ENCODE results near the gene FANCE.
"Not testable (repeated sequence)": the region's sequence is repeated elsewhere in the genome, so short reads cannot be mapped to it uniquely, and the experiment has no call there.

Gene FANCE

DNA sequence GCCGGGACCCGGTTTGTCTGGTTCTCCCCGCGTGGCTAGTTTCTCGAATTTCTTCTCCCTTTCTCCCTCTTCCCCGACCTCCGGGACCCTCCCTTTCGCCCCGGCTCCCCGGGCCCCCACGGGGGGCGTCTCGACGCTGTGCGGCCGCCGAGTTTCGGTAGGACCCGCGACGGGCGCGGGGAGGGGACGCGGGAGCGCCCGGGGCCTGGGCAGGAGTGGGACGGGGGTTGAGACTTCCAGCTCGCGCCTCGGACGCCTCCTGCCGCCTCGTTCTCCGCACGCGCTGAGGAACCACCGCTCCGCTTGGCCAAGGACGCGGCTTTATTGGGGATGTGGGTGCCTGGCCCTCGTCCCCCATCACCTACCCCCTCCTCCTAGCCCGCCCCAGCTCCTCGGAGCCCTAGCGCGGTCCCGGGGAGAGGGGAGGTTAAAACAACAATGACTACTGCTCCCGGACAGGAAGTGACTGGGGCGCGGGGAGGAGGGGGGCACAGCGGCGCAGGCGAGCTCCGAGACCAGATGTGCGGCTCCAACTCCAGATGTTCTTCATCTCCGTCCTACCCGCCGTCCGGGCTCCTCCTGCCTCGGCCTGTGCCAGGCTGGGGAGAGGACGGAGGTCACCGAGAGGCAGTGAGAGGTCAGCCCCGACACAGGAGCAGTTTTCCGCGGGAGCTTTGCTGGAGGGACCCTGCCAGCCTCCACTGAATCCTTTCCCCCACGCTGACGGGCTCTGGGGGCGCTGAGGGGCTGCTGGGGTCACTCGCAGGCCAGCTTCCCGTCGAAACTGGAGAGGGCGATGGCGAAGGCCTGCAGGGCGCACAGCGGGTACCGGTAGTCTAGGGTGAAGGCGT, 45.7 kb downstream of the FANCE start:
- DNase-seq (ENCODE audit: low spot score) = peak; percentile 87

- no peak for DNase-seq (ENCODE audit: low spot score)
These were observed 46.4 kb downstream of the FANCE start for GRCh38 chr6:35498422-35499067.

DNA sequence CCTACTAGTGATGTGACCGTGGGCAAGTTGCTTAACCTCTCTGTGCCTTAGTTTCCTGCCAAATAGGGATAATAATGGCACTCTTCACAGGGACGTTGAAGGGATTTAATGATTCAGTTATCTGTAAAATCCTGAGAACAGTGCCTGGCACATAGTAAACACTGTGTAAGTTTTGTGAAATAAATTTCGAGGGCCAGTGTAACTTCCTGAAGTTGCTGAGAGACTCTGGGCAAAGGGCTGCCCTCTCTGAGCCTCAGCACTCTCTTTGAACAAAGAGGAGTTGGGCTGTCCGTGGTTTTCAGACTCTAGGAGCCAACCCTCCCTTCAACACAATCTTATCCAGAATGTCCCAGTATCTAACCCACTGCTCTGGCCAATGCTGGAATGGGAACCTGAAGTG, 47.2 kb downstream of the FANCE start:
- no peak for DNase-seq (ENCODE audit: low spot score)

DNA sequence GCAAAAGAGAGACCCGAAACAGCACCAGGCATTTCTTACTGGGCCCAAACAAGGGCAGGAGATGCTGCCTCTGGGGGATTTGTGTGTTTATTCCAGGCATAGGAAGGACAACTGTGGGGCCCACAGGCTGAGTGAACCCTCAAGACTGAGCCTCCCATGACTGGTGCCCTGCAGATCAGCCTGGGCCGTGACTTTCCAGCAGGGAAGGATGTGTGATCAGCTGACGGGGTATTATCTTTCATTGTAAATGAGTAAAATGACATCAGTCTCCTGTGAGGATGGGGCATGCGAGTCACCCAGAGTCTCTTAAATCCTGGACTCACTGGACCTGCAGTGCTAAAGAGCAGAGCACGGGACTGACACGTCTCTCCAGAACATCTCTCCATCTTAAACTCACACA, 48.6 kb downstream of the FANCE start:
- peak; percentile 44 for DNase-seq (ENCODE audit: low spot score)

GRCh38 chr6:35501784-35502183, 49.6 kb downstream of the FANCE start:
- no peak for DNase-seq (ENCODE audit: low spot score)

- no peak for DNase-seq (ENCODE audit: low spot score)
These were observed 51.4 kb downstream of the FANCE start for GRCh38 chr6:35503534-35503933.

DNA sequence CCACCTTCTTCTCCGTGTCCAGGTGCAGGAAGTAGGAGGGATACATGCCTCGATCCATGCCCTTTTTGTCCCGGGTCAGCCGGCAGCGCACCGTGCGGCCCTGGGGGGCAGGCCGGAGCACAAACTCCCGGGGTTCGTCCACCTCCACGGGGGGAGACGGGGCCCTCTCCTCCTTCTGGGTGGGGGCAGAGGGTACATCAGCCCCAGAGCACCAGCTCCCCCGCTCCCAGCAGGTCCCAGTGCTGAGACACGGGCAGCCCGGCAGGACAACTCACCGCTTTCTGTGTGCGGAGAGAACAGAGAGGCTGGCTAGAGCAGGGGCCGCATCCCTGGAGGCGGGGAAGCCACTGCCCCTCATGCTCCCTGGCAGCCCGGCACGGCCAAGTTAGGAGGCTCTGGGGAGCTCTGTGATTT, 53.9 kb downstream of the FANCE start:
- no peak for DNase-seq (ENCODE audit: low spot score)

- DNase-seq (ENCODE audit: low spot score) = no peak
These were observed 54.4 kb downstream of the FANCE start for GRCh38 chr6:35506536-35506935.

- no peak for DNase-seq (ENCODE audit: low spot score)
These were observed 55.1 kb downstream of the FANCE start for GRCh38 chr6:35507221-35507620.

GRCh38 chr6:35508027-35508426, 55.9 kb downstream of the FANCE start:
- no peak for DNase-seq (ENCODE audit: low spot score)

DNA sequence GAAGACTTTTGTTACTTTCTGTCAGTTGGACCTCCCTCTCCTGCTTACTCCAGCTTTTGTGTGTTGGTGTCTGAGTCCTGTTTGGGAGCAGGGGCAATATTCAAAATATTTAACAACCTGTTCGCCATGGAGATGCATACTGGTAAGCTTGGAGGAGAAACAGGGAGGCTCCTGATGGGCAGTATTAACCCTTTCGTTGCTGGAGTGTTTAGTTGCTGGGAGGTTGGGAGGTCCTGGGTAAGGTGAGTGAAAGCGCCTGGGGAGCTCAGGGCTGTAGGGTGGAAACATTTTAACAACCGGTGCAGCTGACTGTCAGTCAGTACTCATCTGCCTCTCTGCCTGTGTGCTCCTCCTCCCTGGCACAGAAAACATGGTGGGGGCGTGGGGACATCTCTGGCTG, 56.4 kb downstream of the FANCE start:
- no peak for DNase-seq (ENCODE audit: low spot score)

DNA sequence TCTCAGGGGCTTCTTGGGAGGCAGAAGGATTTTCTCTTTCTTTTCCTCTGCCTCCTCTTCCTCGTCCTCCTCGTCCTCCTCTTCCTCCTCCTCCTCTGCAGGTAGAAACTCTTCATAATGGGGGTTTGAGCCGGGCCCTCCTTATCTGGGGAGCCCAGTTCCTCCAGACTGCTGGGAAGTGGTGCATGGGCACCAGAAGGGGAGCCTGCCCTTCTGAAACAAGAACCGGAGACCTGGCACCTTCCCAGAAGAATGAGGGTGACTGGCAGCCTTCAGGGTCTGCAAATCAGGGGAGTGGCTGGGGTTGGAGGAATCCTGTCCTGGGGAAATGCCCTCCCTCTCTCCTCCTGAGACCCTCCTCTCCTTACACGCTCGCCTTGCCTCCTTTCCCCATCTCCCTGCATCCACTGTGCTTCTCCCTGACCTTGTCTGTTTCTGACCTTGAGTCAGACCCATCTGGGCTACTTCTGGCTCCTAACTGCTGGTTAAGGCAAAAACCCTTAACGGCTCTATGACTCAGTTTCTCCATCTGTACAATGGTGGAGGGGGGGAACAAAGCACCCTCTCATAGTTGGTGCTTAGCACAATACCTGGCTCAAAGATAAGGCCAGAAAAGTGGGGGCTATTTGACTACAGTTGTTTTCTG, 58.9 kb downstream of the FANCE start:
- no peak for DNase-seq (ENCODE audit: low spot score)

DNA sequence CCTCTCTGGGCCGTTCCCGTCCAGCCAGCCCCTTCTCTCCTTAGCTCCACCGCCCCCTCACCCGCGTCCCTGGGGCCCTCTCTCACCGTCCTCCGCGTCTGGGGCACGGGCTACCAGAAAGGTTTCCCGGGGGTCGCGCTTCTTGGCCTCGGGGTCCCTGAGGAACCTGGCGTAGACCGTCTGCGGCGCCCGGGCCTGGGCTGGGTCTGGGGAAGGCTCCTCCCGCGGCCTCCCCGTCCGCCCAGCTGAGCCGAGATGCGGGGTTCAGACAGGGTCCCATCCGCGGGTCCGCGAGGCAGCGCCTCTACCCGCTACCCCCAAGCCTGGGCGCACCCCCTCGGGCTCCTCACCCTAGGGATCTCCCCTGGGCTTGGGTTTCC, 59.4 kb downstream of the FANCE start:
- no peak for DNase-seq (ENCODE audit: low spot score)

GRCh38 chr6:35512006-35512405, 59.9 kb downstream of the FANCE start:
- no peak for DNase-seq (ENCODE audit: low spot score)

- DNase-seq (ENCODE audit: low spot score) = no peak
These were observed 60.6 kb downstream of the FANCE start, which contains the start of gene TULP1 for GRCh38 chr6:35512740-35513139. TSS of gene TULP1 (minus strand) at chr6:35512896. CDS start at chr6:35512858, 38 bp downstream.

DNA sequence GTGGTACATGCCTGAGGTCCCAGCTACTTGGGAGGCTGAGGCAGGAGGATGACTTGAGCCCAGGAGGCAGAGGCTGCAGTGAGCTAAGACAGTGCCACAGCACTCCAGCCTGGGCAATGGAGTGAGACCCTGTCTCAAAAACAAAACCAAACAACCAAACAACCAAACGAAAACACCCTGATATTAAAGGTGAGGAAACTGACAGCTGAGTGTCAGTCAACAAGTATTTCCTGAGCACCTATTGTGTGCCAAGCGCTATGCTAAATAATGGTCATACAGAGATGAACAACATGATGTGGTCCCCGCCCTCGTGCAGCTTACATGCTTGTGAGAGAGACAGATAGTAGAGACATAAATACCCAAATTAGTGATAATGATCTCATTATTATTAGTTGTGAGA, 62.4 kb downstream of the FANCE start:
- no peak for DNase-seq (ENCODE audit: low spot score)

DNA sequence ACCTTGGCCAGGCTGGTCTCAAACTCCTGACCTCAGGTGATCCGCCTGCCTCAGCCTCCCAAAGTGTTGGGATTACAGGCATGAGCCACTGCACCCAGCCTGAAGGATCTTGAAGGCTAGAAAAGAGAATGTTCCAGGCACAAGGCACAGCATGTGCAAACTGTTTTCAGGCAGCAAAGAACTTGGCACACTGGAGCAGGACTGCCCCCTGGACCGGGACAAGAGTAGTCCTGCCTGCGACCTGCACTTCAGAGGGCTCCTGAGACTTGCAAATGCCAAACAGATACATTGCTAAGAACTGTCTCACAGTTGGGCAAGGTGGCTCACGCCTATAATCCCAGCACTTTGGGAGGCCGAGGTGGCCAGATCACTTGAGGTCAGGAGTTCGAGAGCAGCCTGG, 63.8 kb downstream of the FANCE start:
- DNase-seq (ENCODE audit: low spot score) = not testable (repeated sequence)

All from AG20443 (cell line).